ENCODE measurements around the gene MLLT3.

DNA sequence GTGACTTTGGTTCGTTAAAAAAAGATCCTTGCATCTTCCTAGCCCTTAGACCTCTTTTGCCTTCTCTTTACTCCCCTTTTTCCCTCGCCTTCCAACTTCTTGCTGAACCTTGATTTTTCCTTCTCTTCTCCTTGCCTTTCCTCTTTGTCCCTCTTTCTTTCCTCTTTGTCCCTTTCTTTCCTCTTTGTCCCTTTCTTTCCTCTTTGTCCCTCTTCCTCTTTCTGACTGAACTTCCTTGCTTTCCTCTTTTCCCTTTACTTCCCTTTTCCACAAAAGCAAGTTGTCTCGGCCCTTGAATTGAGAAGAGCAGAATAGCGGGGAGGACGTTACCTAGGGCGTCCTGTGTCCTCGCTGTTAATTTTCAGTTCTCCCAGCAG lies 1.4 kb upstream of the MLLT3 start:
- TF ChIP-seq POLR2A (IDR thresholded peaks at IDR 0.05) (no peak), EP300 (IDR thresholded peaks at IDR 0.05) (no peak)
- TF ChIP-seq, protein P1, sequence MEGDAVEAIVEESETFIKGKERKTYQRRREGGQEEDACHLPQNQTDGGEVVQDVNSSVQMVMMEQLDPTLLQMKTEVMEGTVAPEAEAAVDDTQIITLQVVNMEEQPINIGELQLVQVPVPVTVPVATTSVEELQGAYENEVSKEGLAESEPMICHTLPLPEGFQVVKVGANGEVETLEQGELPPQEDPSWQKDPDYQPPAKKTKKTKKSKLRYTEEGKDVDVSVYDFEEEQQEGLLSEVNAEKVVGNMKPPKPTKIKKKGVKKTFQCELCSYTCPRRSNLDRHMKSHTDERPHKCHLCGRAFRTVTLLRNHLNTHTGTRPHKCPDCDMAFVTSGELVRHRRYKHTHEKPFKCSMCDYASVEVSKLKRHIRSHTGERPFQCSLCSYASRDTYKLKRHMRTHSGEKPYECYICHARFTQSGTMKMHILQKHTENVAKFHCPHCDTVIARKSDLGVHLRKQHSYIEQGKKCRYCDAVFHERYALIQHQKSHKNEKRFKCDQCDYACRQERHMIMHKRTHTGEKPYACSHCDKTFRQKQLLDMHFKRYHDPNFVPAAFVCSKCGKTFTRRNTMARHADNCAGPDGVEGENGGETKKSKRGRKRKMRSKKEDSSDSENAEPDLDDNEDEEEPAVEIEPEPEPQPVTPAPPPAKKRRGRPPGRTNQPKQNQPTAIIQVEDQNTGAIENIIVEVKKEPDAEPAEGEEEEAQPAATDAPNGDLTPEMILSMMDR (IDR thresholded peaks at IDR 0.05): no peak
